HG02678 (cell line): ENCODE measurements around the gene CAMK2B.

Experiments
- ATAC-seq: cut with Tn5 transposase; IDR thresholded peaks from one replicate; pipeline ENCODE4 v1.9.1; 2021; ENCODE audit warnings: mild to moderate bottlenecking, moderate library complexity; ENCODE audit not compliant: unreplicated experiment

CAMK2B gene

DNA sequence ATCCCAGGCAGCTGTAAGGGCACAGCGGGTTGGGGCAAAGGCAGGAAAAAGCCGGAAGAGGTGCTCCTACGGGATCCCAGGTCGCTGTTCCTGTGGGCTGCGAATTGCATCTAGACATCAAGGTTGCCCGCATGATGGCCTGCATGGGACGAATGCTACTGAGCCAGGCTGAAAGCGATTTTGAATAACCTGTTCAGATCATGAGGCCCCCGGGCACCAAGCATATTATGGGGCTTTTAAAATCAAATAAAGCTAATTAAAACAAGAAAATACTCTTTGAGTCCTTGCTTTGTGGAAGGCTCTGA, 37.1 kb downstream of the CAMK2B start:
- no peak for ATAC-seq

DNA sequence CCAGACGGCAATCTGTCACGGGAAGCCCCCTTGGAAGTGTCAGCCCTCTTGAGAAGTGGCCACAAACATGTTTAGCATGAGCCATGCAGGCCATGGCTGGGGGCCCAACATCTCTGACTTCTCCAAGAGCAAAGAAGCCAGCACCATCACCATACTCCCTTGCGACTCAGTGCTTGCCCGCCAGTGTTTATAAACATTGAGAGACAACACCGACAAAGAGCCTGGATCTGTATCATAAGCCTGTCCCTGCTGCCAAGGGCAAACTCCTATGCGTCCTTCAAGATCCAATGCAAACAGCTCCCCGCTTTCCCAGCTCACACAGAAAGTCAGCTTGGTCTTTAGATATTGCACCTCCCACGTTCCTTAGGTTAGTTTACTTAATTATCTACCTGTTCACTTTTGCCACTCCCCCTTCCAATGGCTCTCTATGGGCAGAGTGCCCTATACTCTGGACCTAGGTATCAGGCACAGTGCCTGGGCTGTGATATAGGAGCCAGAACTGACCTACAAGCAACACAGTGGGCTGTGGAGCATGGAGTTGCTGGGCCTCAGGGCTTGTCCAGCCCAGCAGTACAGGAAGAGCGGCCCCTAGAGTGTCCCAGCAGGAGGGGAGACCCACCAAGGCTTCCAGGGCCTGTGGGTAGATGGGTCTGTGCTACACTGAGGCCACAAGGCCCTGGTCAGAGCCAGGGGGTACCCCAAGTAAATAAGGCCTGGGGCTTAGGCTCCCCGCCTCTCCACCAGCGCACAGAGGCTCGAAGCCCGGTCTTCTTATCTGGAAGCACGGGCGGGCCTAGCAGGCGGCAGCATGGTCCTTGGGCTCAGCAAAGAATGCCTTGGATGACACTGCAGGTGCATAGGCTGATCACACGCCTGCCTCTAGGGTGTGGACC, 37.7 kb downstream of the CAMK2B start:
- ATAC-seq, result no peak

- no peak for ATAC-seq
These were observed 38.5 kb downstream of the CAMK2B start for GRCh38 chr7:44286618-44287487.

- ATAC-seq, result no peak
These were observed 39.2 kb downstream of the CAMK2B start for GRCh38 chr7:44286182-44286617.

DNA sequence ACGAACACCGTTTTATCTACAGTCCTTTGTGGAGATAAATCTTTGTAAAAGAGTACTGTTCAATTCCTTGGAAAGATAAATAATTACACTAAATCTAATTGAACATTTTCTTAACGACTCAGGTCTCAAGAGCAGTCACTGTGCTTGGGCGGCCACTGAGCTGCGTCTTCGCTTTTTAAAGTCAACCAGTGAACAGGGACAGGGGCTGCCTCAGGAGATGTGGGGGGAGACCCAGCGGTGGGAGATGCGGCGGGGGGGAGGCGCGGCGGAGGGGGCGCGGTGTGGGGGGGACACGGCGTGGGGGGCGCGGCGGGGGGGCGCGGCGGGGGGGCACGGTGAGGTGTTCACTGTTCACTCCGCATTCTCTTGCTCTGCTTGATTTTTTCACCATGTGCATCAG, 39.8 kb downstream of the CAMK2B start:
- no peak for ATAC-seq

DNA sequence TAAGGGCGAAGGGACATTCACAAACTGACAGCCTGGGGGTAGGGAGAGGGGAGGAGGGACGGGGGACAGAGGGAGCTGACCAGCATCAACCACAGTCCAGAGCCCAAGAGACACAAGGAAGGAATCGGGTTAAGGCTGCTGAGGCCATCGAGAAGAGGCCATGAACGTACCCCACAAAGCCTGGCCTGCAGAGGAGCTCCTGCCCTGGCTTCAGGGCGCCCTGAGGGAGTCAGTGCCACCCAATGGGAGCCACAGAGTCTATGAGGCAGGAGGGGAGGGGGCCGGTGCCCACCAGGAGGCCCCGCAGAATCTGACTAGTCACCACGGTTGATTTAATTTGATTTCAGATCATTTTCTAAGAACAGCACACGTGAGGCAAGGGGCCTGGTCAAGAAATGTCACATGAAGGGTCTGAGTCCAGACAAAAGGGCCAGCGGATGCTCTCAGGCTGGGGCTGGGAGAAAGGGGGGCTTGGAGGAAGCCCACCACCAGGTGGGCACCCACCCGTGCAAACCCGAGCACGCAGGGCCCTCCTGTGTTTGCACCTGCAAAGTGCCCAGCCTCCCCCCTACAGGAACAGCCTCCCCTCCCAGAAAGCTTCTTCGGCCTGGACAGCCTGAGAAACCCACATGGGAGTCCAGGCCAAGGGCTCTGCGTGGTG, 40.4 kb downstream of the CAMK2B start:
- no peak for ATAC-seq

DNA sequence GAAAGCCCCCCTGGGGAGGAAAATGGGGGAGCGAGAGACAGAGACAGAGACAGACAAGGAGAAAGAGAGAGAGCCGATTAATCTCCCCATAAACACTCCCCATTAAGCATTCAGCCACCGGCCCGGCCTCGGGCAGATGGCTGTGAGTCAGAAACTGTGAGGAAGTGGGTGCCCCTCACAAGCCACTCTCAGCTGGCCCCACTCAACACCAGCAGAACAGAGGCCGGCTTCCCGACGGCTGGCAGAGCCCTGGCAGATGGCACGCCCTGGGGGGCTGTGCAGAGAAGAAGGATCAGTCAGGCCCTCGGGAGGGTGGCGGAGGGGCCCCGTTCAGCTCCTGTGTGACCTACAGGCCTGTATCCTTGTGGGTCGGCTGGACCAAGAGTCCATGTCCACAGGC, 41.2 kb downstream of the CAMK2B start:
- ATAC-seq, result no peak

DNA sequence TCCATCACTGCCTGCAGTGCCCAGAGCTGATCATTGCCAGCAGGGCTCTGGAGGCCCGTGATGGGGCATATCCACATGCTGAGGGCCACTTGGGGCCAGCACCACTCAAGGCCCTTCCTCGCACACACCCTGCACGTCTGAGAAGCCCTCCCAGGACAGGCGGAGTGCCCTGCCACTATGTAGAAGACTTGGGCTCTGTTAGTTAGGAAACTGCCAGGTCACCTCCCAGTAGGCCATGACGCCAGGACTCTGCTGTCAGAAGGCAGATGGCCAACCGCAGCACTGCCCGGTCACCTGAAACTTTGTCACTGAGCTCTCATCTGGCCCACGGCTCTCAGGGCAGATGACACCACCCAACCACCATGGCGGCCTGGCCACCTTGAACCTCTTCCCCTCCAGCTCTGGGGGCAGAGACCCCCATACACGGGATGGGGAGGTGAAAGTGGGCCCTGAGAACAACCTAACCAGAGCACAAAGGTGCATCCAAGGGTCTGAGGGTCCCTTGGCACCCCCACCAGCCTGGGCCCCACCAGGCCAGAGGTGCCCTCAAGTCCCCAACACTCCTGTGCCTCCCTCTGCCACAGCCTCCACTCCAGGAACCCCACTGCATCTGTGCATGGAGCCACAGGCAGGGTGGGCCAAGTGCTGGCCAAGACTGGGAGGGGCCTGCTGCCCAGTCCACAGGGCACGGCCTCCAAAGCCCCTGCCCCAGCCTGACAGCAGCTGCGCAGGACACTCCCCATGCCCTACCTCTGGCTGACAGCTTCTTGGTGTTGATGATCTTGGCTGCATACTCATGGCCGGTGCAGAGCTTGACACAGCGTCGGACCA, 41.8 kb downstream of the CAMK2B start:
- no peak for ATAC-seq

GRCh38 chr7:44282601-44283171, 42.7 kb downstream of the CAMK2B start:
- ATAC-seq, result no peak

DNA sequence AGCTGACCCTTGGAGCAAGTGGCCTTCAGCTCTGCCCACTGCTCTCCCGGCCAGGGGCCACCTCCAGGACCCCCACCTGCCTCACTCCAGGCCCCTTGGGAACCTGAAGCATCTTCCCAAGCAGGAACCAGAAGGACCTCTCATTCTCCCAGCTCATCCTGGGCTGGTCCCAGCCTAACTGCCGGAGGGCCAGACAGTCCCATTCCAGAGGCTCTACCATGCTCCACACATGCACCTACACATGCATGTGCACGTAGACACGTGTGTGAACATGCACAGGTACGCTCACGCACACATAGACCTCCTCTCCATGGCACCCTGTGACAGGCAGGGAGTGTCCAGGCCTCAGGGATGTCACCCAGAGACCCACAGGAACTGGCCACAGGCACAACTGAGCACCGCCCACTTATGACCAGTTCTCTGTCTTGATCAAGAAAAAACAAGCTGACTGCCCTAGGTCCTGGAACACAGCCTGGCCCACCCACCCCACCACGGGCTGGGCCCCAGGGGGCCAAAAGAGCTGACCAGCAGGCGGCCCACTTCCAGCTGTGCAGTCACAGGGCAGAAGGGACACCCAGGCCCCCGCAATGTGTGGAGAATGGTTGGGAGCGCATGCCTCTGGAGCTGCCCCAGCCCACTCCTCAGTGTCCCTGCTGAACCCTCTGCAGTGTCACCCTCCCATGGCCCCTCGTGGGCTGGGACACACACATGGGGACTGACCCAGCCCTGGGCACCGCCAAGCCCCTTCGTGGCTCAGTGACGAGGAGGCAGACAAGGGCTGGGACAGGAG, 43.4 kb downstream of the CAMK2B start:
- no peak for ATAC-seq

DNA sequence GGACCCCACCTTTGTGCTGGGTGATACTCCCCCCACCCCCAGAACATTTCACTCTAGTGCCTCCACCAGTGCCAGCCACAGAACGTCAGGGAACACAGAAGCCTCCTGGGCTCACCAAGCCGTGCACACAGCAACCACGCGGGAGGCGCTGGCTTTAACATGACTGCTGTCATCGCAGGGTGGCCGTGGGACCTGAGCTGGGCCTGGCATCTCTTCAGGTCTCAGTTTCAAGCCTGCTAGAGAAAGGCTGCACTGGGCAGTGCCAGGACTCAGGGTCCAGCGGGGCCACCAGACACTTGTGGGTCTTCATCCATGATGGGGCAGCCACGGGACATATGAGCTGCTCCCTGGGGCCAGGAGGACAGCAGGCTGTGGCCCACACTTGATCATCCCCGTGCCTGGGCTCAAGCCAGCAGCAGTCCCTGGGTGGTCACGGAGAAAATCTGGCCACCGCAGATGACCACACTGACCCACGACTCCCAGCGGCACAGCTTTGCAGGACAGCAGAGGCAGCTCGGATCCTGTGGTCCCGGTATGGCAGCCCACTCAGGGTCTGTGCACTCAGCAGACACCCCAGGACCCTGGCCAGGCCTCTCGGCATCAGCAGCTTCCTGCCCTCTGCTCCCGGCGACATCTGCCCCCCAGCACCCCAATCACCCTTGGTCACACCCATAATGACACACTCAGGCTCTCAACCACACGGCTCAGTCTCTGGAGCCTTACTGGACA, 44.2 kb downstream of the CAMK2B start:
- no peak for ATAC-seq

- no peak for ATAC-seq
These were observed 44.8 kb downstream of the CAMK2B start for GRCh38 chr7:44280636-44280992.

- ATAC-seq, result no peak
These were observed 45.5 kb downstream of the CAMK2B start for GRCh38 chr7:44279731-44280505.

GRCh38 chr7:44279286-44279685, 46.1 kb downstream of the CAMK2B start:
- ATAC-seq, result no peak

DNA sequence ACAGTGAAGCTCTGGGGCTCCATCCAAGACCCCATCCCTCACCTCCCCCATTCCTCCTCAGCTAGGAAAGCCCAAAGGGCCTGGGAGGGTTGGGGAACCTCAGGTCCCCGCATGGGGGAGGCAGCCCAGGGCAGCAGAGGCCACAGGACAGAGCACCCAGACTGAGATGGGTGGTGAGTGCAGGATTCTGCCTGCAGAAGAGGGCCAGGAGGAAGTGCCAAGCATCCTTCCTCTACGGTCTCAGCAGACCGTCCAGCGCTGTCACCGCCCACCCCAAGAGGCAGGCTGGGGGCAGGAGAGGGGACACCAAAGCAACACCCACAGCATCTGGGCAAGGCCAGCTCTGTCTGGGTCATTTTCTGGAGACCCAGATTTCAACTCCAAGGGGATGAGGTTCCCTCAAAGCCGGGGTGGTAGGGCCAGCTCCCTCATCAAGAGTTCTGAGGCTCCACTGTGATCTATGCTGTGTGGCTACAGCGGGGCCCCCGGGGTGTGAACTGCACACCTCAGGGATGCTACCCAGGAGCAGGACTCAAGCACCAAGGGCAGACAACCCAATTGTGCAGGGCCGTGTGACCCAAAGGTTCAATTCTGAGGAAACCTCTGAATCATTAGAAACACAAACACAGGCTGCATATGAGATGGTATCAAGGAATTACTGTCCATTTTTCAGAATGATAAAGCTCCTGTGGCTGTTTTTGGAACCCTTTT, 46.8 kb downstream of the CAMK2B start:
- no peak for ATAC-seq

GRCh38 chr7:44277851-44278250, 47.5 kb downstream of the CAMK2B start:
- no peak for ATAC-seq

GRCh38 chr7:44277391-44277790, 48.0 kb downstream of the CAMK2B start:
- ATAC-seq, result no peak
